Ectodermal cell (in vitro differentiated cells): ENCODE measurements around the gene CCDC179.

Experiments used
- H3K27ac ChIP-seq: 2 replicates; pipeline ENCODE4 v1.7.0; 2013; ENCODE audit warnings: mild to moderate bottlenecking, low read depth, low read length; ENCODE audit not compliant: insufficient read depth, poor library complexity, severe bottlenecking
- H3K27me3 ChIP-seq: 2 replicates; pipeline ENCODE4 v1.7.0; 2013; ENCODE audit warnings: mild to moderate bottlenecking, low read length; ENCODE audit not compliant: insufficient read depth, control insufficient read depth, poor library complexity, severe bottlenecking
- H3K36me3 ChIP-seq: one replicate; pipeline ENCODE4 v1.7.0; 2013; ENCODE audit warnings: low read length; ENCODE audit not compliant: control insufficient read depth, insufficient read depth
- H3K4me1 ChIP-seq: one replicate; pipeline ENCODE4 v1.7.0; 2013; ENCODE audit warnings: low read length; ENCODE audit not compliant: control insufficient read depth, insufficient read depth
- H3K4me3 ChIP-seq: 2 replicates; pipeline ENCODE4 v1.7.0; 2013; ENCODE audit warnings: low read depth, low read length, control low read depth; ENCODE audit not compliant: insufficient read depth
- H3K9me3 ChIP-seq: 2 replicates; pipeline ENCODE4 v1.7.0; 2013; ENCODE audit warnings: mild to moderate bottlenecking, low read length, moderate library complexity; ENCODE audit not compliant: control insufficient read depth
- WGBS, 2 experiments: methylation state at CpG; one replicate each; pipeline ENCODE4 v1.1.7; 2013; ENCODE audit warnings: missing lambda C conversion rate in 2 of 2; 5-methylcytosine and 5-hydroxymethylcytosine counted together

The CCDC179 gene

GRCh38 chr11:22875869-22876473 is 15.7 kb upstream of the CCDC179 start:
- 17% methylated on average over 2 of the region's 2 CpGs; no CpG with 5 or more reads in 1 of the 2 experiments for WGBS, 2 experiments
- no peaks in the 10 kb centered on the region for H3K36me3 ChIP-seq
- H3K4me1 ChIP-seq, result no peaks in the 10 kb centered on the region

GRCh38 chr11:22869325-22869724 is 9.1 kb upstream of the CCDC179 start:
- no peaks in the 10 kb centered on the region for H3K27me3 ChIP-seq
- 92 to 97% methylated on average over 2 to 3 of the region's 3 CpGs for WGBS, 2 experiments
- H3K9me3 ChIP-seq, result no peaks in the 10 kb centered on the region
- no peaks in the 10 kb centered on the region for H3K36me3 ChIP-seq
- no peaks in the 10 kb centered on the region for H3K4me1 ChIP-seq
- no peak overlapping the region for H3K27ac ChIP-seq
- no peak overlapping the region for H3K4me3 ChIP-seq

More at GRCh38 chr11:22875869-22876473, 15.7 kb upstream of the CCDC179 start:
- no peak overlapping the region for H3K4me3 ChIP-seq
- no peak overlapping the region for H3K27ac ChIP-seq
- no peaks in the 10 kb centered on the region for H3K27me3 ChIP-seq
- H3K9me3 ChIP-seq, result no peaks in the 10 kb centered on the region

GRCh38 chr11:22859756-22860155 is 518 bp downstream of the CCDC179 start:
- H3K27me3 ChIP-seq, result no peaks in the 10 kb centered on the region
- WGBS, 2 experiments, result 94 to 98% methylated on average over 6 of the region's 6 CpGs
- H3K27ac ChIP-seq, result no peak overlapping the region
- H3K36me3 ChIP-seq, result no peaks in the 10 kb centered on the region
- H3K9me3 ChIP-seq, result no peaks in the 10 kb centered on the region
- no peaks in the 10 kb centered on the region for H3K4me1 ChIP-seq
- H3K4me3 ChIP-seq, result no peak overlapping the region

GRCh38 chr11:22851477-22851876 is 8.8 kb downstream of the CCDC179 start:
- Histone ChIP-seq H3K9me3 (no peaks in the 10 kb centered on the region), H3K4me3 (no peak overlapping the region), H3K4me1 (no peaks in the 10 kb centered on the region), H3K27me3 (no peaks in the 10 kb centered on the region), H3K27ac (no peak overlapping the region), H3K36me3 (no peaks in the 10 kb centered on the region)

- Histone ChIP-seq H3K36me3 (no peaks in the 10 kb centered on the region), H3K9me3 (no peaks in the 10 kb centered on the region), H3K4me1 (no peaks in the 10 kb centered on the region), H3K27ac (no peak overlapping the region), H3K27me3 (no peaks in the 10 kb centered on the region), H3K4me3 (no peak overlapping the region)
- WGBS, 2 experiments, result no CpG with 5 or more reads among the region's 1 CpG
Observed at GRCh38 chr11:22846726-22847125, 13.5 kb downstream of the CCDC179 start.

- no peaks in the 10 kb centered on the region for H3K36me3 ChIP-seq
- WGBS, 2 experiments, result 92 to 93% methylated on average over 3 of the region's 3 CpGs
- peaks cover 12% of the 10 kb centered on the region for H3K27me3 ChIP-seq
- H3K9me3 ChIP-seq, result no peaks in the 10 kb centered on the region
- H3K4me1 ChIP-seq, result no peaks in the 10 kb centered on the region
- H3K4me3 ChIP-seq, result no peak overlapping the region
- peak overlapping the region; percentile 40 for H3K27ac ChIP-seq
Observed at GRCh38 chr11:22832315-22833015, 27.8 kb downstream of the CCDC179 start.

- H3K9me3 ChIP-seq, result no peaks in the 10 kb centered on the region
- H3K4me3 ChIP-seq, result no peak overlapping the region
- peaks cover 12% of the 10 kb centered on the region for H3K27me3 ChIP-seq
- no peaks in the 10 kb centered on the region for H3K36me3 ChIP-seq
- no peaks in the 10 kb centered on the region for H3K4me1 ChIP-seq
- 47 to 67% methylated on average over 4 of the region's 4 CpGs for WGBS, 2 experiments
- no peak overlapping the region for H3K27ac ChIP-seq
Observed at GRCh38 chr11:22830082-22830414, 30.2 kb downstream of the CCDC179 start.

GRCh38 chr11:22829231-22830081 is 30.8 kb downstream of the CCDC179 start, which contains the start of gene SVIP:
TSS of gene SVIP (minus strand) at chr11:22829801. CDS start at chr11:22829748, 53 bp downstream.
- 2% methylated on average over 78 to 79 of the region's 79 CpGs for WGBS, 2 experiments
- Histone ChIP-seq H3K9me3 (no peaks in the 10 kb centered on the region), H3K4me3 (peak within 1 kb of the TSS; percentile 83), H3K36me3 (no peaks in the 10 kb centered on the region), H3K27ac (no peak within 1 kb of the TSS), H3K4me1 (no peaks in the 10 kb centered on the region), H3K27me3 (peaks cover 12% of the 10 kb centered on the region)

GRCh38 chr11:22828373-22828772 is 31.9 kb downstream of the CCDC179 start:
- Histone ChIP-seq H3K27me3 (peaks cover 12% of the 10 kb centered on the region), H3K27ac (no peak overlapping the region), H3K4me3 (peak overlapping the region; percentile 83), H3K36me3 (no peaks in the 10 kb centered on the region), H3K9me3 (no peaks in the 10 kb centered on the region), H3K4me1 (no peaks in the 10 kb centered on the region)
- WGBS, 2 experiments, result 76 to 80% methylated on average over 5 of the region's 6 CpGs

- Histone ChIP-seq H3K4me1 (no peaks in the 10 kb centered on the region), H3K9me3 (no peaks in the 10 kb centered on the region), H3K27ac (no peak overlapping the region), H3K4me3 (no peak overlapping the region), H3K27me3 (no peaks in the 10 kb centered on the region), H3K36me3 (no peaks in the 10 kb centered on the region)
- WGBS, 2 experiments, result 93 to 95% methylated on average over 2 of the region's 2 CpGs
Observed at GRCh38 chr11:22822203-22822602, 38.1 kb downstream of the CCDC179 start.
